GM12873 (cell line): ENCODE measurements around the gene PRDM11.

Source experiments
- CTCF ChIP-seq: IDR thresholded peaks from 2 replicates; pipeline ENCODE4 v1.5.1; 2012; ENCODE audit warnings: low read depth, mild to moderate bottlenecking, moderate library complexity, low read length, control low read depth; ENCODE audit not compliant: insufficient read depth; ENCODE audit errors: missing control alignments

PRDM11 gene

DNA sequence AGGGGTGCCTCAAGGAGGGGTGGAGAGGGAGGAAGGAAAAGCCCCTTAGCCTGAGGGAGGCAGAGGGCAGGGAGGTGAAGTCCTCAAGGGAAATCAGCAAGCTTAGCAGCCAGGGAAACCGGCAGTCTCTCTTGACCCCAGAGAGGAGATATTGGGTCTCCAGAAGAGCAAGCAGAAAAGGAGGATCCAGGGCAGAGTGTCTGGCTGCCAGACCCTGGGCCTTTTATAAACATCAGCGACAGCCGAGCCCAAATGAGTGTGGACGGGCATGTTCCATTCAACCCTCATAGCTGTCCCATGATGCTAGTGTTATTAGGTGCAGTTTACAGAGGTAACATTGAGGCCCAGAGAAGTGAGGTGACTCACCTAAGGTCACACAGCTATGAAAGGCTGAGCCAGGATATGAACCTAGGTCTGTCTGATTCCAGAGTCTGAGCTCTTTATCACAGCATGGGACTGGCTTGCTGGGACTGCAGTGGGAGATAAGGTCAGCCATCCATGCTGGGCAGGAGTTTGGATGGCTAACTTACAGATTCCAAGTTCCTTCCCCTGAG lies 9.3 kb downstream of the PRDM11 start:
- TF ChIP-seq CTCF: no peak

GRCh38 chr11:45156201-45156600 lies 9.8 kb downstream of the PRDM11 start:
- TF ChIP-seq CTCF: no peak

GRCh38 chr11:45156741-45157140 lies 10.3 kb downstream of the PRDM11 start:
- TF ChIP-seq CTCF: no peak

DNA sequence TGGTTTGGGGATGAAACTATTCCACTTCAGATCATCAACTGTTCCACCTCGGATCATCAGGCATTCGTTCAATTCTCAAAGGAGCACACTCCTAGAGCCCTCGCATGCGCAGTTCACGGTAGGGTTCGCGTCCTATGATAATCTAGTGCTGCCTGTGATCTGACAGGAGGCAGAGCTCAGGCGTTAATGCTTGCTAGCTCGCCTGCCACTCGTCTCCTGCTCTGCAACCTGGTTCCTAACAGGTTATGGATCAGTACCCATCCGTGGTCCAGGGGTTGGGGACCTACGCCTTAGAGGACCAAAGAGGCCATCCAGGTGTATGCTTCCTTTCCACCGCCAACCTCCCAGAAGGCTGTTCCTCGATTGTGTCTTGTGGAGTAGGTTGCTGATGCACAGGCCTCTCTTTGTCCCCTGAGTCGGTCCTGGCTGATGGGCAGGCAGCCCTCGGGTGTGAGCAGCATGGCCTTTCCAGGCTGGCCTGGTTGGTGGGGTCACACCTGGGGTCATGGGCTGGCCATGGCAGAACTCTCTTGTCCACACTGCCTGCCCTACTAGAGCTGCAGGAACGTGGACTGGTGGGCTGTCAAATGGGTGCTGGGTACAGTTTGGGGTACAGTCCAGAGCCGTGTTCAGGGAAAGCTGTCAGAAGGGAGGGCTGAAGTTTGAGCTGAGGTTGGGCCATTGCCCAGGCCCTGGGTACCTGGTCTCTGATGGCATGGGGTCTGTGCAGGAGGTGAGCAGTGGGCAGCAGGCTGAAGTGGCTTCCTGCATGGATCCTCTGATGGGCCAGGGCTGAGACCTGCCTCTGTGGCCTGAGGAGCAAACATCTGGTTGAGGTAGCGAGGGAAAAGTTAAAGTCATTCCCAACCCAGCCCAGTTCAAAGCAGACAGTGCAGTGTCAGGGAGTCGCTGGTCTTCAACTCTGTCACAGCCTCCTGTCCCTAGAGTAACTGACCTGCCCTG lies 11.1 kb downstream of the PRDM11 start:
- TF ChIP-seq CTCF: no peak

GRCh38 chr11:45158210-45158731 lies 11.8 kb downstream of the PRDM11 start:
- no peak for TF ChIP-seq CTCF

DNA sequence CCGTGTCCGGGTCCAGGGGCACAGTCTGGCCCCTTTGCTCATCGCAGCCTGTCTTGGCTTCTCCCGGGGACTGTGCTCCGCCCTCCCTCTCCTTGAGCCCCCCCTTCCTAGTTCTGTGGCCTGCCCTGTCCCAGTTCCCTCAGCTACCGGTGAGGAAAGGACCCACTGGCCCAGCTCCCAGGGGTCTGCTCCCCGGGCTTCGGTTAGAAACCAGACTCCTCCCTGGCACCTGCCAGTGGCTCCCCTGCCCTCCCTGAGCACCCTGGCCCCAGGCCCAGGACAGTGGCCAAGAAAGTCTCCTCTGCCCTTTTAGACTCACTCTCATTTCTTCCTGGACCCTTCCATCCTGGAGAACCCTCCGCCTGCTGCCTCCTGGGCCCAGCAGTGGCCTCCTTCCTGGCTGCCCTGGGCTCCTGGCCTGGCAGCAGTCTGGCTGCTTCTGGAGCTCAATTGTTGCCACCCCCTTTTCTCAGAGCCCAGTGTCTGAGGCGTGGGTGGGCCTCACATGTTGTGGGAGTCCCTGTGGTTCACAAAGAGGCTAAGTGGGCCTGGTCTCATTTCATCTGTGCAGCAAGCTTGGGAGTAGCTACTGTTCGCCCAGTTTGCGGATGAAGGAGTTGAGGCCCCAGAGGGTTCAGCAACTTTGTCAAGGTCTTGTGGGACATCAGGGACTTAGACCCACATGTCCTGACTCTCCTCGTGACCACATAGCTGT lies 12.6 kb downstream of the PRDM11 start:
- TF ChIP-seq CTCF: no peak

- TF ChIP-seq CTCF: no peak
Observed at GRCh38 chr11:45159781-45160365, 13.4 kb downstream of the PRDM11 start.
